HG02981 (cell line): ENCODE results near the gene ALG2.

ENCODE experiments used
- ATAC-seq: cut with Tn5 transposase; IDR thresholded peaks from one replicate; pipeline ENCODE4 v1.9.1; 2021; ENCODE audit warnings: mild to moderate bottlenecking, moderate library complexity; ENCODE audit not compliant: unreplicated experiment

ALG2 gene

GRCh38 chr9:99176527-99177013 is 45.2 kb downstream of the ALG2 start:
- peak; percentile 34 for ATAC-seq

- peak; percentile 45 for ATAC-seq
Observed at GRCh38 chr9:99173570-99174504, 47.9 kb downstream of the ALG2 start.

- ATAC-seq, result no peak
Observed at GRCh38 chr9:99172124-99173091, 49.3 kb downstream of the ALG2 start.

- ATAC-seq, result no peak
Observed at GRCh38 chr9:99171225-99172123, 50.3 kb downstream of the ALG2 start.

GRCh38 chr9:99169982-99170761 is 51.6 kb downstream of the ALG2 start:
- ATAC-seq, result no peak

- no peak for ATAC-seq
Observed at GRCh38 chr9:99169086-99169485, 52.7 kb downstream of the ALG2 start.

- no peak for ATAC-seq
Observed at GRCh38 chr9:99167694-99168093, 54.0 kb downstream of the ALG2 start.

- no peak for ATAC-seq
Observed at GRCh38 chr9:99167119-99167518, 54.6 kb downstream of the ALG2 start.
